ENCODE measurements around the gene CENPB.

- TF ChIP-seq CTCF (conservative IDR thresholded peaks at IDR 0.05; ENCODE audit: low read depth, low read length) (no peak), EZH2 (IDR thresholded peaks at IDR 0.05; ENCODE audit: borderline replicate concordance, low read depth, low read length, poor library complexity, severe bottlenecking) (no peak)
These were observed 27.2 kb downstream of the CENPB start for GRCh38 chr20:3759316-3759823.
